ENCODE results near the gene NAGK. TPM values are rescaled to one million over a fixed set of nuclear protein-coding genes. Genes with fewer than 3 reads are reported as not detected.
"Not testable (repeated sequence)": the region's sequence is repeated elsewhere in the genome, so short reads cannot be mapped to it uniquely, and the experiment has no call there.

Gene NAGK
- total RNA-seq, 8 experiments from 2014 or later = 45.0 to 93.8 (median 68.6) TPM

DNA sequence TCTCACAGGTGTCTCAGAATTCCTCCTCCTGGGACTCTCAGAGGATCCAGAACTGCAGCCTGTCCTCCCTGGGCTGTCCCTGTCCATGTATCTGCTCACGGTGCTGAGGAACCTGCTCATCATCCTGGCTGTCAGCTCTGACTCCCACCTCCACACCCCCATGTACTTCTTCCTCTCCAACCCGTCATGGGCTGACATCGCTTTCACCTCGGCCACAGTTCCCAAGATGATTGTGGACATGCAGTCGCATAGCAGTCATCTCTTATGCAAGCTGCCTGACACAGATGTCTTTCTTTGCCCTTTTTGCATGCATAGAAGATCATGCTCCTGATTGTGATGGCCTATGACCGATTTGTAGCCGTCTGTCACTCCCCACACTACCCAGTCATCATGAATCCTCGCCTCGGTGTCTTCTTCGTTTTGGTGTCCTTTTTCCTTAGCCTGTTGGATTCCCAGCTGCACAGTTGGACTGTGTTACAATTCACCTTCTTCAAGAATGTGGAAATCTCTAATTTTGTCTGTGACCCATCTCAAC, 13.2 kb upstream of the NAGK start:
- H3K4me1 ChIP-seq (replicated peaks in 1 of 2); H3K4me3 ChIP-seq; in situ Hi-C loops (cut with MboI; ENCODE audit: low pct_unique_long_range_greater_than_20kb in 2 of 9, low sequenced_read_pairs in 9 of 9, unreplicated experiment in 9 of 9); ATAC-seq (replicated peaks in 6 of 8); H3K27ac ChIP-seq: not testable (repeated sequence)
- 59 to 100% (median 64%) methylated on average over 1 to 8 of the region's 10 CpGs for WGBS, 10 experiments

GRCh38 chr2:71060211-71060610, 8.2 kb upstream of the NAGK start:
- ATAC-seq (replicated peaks in 6 of 8) = no peak
- Histone ChIP-seq H3K27ac (no peak overlapping the region), H3K4me3 (no peak overlapping the region), H3K4me1 (replicated peaks in 1 of 2) (no peaks in the 10 kb centered on the region)
- in situ Hi-C loops (cut with MboI; ENCODE audit: low pct_unique_long_range_greater_than_20kb in 2 of 9, low sequenced_read_pairs in 9 of 9, unreplicated experiment in 9 of 9) = no loop called here
- WGBS, 10 experiments = 0% methylated on average over 1 of the region's 2 CpGs; no CpG with 5 or more reads in 9 of the 10 experiments

GRCh38 chr2:71060871-71061270, 7.6 kb upstream of the NAGK start:
- Histone ChIP-seq H3K4me3 (no peak overlapping the region), H3K27ac (no peak overlapping the region), H3K4me1 (replicated peaks in 1 of 2) (no peaks in the 10 kb centered on the region)
- WGBS, 10 experiments = 0 to 100% (median 60%) methylated on average over 1 to 3 of the region's 3 CpGs; no CpG with 5 or more reads in 4 of the 10 experiments
- in situ Hi-C loops (cut with MboI; ENCODE audit: low pct_unique_long_range_greater_than_20kb in 2 of 9, low sequenced_read_pairs in 9 of 9, unreplicated experiment in 9 of 9) = no loop called here
- ATAC-seq (replicated peaks in 6 of 8) = peak in 2 of 8 experiments; percentile 76 to 85

DNA sequence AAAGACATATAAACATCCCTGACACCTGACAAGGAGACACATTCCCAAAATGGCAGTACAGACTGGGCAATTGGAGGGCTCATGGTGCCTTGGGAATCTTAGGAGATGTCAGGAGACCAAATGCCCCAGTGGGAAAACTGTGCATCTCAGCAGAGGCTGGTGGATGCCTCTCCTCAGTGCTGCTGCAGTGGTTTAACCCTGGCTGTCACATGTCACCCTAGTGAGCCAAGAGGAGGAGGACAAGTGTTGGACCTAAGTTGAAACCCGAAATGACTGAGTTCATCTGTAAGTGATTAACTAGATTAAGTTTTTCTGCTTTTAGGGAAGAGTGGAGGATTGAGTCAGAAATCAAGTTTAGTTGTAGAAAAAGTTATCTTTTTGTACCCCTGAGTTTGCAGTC, 5.2 kb upstream of the NAGK start:
- no peak overlapping the region for H3K4me3 ChIP-seq
- no peak overlapping the region for H3K27ac ChIP-seq
- ATAC-seq (replicated peaks in 6 of 8) = no peak
- WGBS, 10 experiments = 30 to 40% methylated on average over 1 of the region's 1 CpG; no CpG with 5 or more reads in 8 of the 10 experiments
- in situ Hi-C loops (cut with MboI; ENCODE audit: low pct_unique_long_range_greater_than_20kb in 2 of 9, low sequenced_read_pairs in 9 of 9, unreplicated experiment in 9 of 9) = no loop called here
- peaks cover 0 to 5% of the 10 kb centered on the region in 2 donors for H3K4me1 ChIP-seq (replicated peaks in 1 of 2)

DNA sequence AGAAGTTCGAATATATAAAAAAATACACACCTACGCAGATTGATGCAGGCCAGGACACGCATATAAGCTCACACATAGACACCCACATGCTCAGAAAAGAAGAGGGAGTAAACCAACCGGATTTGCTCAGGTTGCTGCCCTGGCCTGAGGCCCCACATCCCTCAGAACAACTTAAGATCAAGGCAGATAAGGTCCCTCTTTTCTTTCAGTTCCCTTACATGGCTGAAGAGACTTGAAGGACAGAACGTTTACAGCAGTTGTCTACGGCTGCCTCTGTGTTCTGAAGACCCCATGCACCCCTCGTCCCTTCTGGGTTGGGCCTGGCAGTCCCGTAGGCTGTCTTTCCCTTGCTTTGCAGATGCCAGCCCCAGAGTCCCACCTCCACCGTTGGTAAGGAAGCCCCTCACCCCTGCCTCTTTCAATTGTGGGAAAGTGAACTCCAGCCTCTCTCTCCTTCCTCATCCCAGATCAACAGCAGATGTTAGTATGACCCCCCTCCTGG, 4.3 kb upstream of the NAGK start:
- no peak for ATAC-seq (replicated peaks in 6 of 8)
- in situ Hi-C loops (cut with MboI; ENCODE audit: low pct_unique_long_range_greater_than_20kb in 2 of 9, low sequenced_read_pairs in 9 of 9, unreplicated experiment in 9 of 9) = no loop called here
- Histone ChIP-seq H3K4me3 (no peak overlapping the region), H3K27ac (no peak overlapping the region), H3K4me1 (replicated peaks in 1 of 2) (peaks cover 0 to 5% of the 10 kb centered on the region in 2 donors)
- 0 to 58% (median 49%) methylated on average over 1 to 6 of the region's 9 CpGs; no CpG with 5 or more reads in 4 of the 10 experiments for WGBS, 10 experiments

DNA sequence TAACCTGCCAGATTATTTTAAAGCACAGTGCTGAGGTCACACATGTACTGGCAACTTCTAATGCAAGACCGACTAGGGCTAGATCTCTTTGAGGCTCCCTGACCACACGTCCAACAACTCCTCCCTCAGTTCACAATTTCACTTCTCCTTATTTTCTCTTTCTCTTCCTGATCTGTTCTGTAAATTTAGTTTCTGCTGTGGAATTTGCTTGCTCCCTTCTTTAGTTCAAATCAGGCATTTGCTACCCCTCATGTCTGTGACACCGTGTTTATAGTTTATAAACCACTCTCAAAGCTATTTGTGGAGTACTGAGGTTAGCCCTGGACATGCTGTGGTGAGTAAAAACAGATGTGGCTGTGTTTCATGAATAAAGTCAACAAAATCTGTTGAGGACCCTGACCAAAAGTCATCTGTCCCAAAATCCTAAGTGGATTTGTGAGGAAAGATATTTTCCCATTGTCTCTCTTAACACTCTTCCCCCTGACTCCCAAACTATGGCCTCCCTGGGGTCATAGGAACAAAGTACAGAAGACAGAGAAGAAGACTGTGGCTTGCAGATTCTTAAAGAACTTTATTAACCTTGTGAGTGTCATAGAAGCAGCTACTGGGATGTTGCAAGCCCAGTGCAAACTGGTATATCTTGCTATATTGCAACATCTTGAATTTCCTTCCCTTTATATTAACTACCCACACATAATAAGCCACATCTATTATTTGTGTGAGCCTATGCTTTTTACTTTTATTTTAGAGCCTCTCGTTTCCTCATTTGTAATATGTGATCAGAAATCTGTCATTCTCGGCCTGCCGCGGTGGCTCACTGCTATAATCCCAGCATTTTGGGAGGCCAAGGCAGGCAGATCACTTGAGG, 3.5 kb upstream of the NAGK start:
- in situ Hi-C loops (cut with MboI; ENCODE audit: low pct_unique_long_range_greater_than_20kb in 2 of 9, low sequenced_read_pairs in 9 of 9, unreplicated experiment in 9 of 9) = no loop called here

DNA sequence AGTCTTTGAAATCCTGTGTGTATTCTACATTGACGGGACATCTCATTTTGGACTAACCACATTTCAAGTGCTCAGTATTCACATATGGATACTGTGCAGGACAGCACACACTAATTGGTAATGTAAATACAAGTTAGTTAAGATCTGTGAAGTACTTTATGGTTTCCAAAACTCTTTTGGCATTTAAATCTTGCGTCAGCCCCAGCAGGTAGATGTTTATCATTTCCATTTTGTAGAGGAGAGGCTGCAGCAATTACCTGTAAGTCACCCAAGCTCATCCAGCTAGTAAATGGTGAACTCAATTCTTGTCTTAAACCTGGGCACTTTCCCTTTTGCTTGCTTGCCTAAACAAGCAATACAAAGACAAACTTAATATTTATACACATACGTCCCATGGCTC, 1.6 kb upstream of the NAGK start:
- Histone ChIP-seq H3K4me3 (no peak overlapping the region), H3K27ac (no peak overlapping the region), H3K4me1 (replicated peaks in 1 of 2) (peaks cover 11 to 19% of the 10 kb centered on the region in 2 donors)
- WGBS, 10 experiments = 81 to 100% (median 100%) methylated on average over 1 to 3 of the region's 3 CpGs; no CpG with 5 or more reads in 1 of the 10 experiments
- ATAC-seq (replicated peaks in 6 of 8) = no peak
- in situ Hi-C loops (cut with MboI; ENCODE audit: low pct_unique_long_range_greater_than_20kb in 2 of 9, low sequenced_read_pairs in 9 of 9, unreplicated experiment in 9 of 9) = no loop called here

More for the DNA sequence above, 3.5 kb upstream of the NAGK start:
- H3K4me1 ChIP-seq (replicated peaks in 1 of 2) = peaks cover 8 to 12% of the 10 kb centered on the region in 2 donors
- WGBS, 10 experiments = 20 to 87% (median 65%) methylated on average over 1 to 7 of the region's 7 CpGs; no CpG with 5 or more reads in 1 of the 10 experiments
- H3K27ac ChIP-seq = no peak overlapping the region
- no peak overlapping the region for H3K4me3 ChIP-seq
- ATAC-seq (replicated peaks in 6 of 8) = no peak

DNA sequence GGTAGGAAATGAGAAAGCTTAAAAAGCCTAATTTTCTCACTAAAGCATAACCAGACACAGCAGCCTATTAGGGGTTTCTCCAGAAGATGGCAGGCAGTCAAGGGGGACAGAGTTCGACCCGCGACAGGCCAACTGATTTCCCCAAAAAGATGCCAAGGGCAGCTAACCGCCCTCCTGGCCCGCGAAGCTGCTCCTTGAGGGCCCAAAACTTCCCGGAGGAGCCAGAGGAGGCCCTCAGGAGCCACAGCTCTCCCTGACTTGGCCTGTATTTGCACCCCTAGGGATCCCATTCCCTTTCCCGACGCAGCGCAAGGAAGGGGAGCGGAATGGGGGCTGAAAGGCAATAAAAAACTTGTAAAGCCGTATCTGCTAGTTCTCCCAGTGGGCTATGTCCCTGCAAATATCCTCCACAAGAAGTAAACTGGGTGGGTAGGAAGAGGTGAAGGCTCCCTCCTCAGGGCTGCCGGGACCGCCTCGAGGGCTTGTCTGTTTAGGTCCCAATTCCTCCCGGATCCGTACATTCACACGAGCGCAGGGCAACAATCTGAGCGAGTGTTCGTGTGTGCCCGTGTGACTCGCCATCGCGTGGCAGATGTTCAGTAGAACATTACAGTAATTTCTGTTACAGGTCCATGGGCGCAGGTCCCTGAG, 756 bp upstream of the NAGK start:
- Histone ChIP-seq H3K27ac (peak overlapping the region; percentile 93 to 96), H3K4me3 (peak overlapping the region; percentile 56 to 89 (median 68)), H3K4me1 (replicated peaks in 1 of 2) (peaks cover 11 to 19% of the 10 kb centered on the region in 2 donors)
- in situ Hi-C loops (cut with MboI; ENCODE audit: low pct_unique_long_range_greater_than_20kb in 2 of 9, low sequenced_read_pairs in 9 of 9, unreplicated experiment in 9 of 9) = no loop called here
- 0 to 17% (median 6%) methylated on average over 2 to 17 of the region's 26 CpGs; no CpG with 5 or more reads in 4 of the 10 experiments for WGBS, 10 experiments
- peak in 6 of 8 experiments; percentile 0 to 37 (median 12) for ATAC-seq (replicated peaks in 6 of 8)

DNA sequence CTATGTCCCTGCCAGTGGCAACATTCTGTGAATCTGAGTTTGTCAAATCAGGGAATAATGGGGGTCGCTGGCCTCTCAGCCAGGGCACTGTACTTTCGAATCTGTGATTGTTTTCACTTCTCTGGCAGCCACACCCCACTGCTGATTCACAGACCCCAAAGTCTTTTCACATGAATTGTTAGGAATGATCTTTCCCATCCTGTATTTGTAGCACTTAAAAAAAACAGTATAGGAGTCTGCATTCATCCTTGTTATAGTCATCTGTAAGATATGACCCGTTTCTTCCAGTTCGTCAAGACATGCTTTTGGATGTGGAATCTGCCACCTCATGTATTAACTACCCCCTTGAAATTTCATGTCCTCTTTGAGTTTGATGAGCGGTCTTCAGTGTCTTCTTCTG, 928 bp downstream of the NAGK start:
- WGBS, 10 experiments = 14 to 82% (median 37%) methylated on average over 2 to 5 of the region's 5 CpGs; no CpG with 5 or more reads in 4 of the 10 experiments
- Histone ChIP-seq H3K27ac (no peak overlapping the region), H3K4me1 (replicated peaks in 1 of 2) (peaks cover 11 to 19% of the 10 kb centered on the region in 2 donors), H3K4me3 (peak overlapping the region; percentile 56 to 89 (median 68))
- no peak for ATAC-seq (replicated peaks in 6 of 8)
- in situ Hi-C loops (cut with MboI; ENCODE audit: low pct_unique_long_range_greater_than_20kb in 2 of 9, low sequenced_read_pairs in 9 of 9, unreplicated experiment in 9 of 9) = no loop called here

DNA sequence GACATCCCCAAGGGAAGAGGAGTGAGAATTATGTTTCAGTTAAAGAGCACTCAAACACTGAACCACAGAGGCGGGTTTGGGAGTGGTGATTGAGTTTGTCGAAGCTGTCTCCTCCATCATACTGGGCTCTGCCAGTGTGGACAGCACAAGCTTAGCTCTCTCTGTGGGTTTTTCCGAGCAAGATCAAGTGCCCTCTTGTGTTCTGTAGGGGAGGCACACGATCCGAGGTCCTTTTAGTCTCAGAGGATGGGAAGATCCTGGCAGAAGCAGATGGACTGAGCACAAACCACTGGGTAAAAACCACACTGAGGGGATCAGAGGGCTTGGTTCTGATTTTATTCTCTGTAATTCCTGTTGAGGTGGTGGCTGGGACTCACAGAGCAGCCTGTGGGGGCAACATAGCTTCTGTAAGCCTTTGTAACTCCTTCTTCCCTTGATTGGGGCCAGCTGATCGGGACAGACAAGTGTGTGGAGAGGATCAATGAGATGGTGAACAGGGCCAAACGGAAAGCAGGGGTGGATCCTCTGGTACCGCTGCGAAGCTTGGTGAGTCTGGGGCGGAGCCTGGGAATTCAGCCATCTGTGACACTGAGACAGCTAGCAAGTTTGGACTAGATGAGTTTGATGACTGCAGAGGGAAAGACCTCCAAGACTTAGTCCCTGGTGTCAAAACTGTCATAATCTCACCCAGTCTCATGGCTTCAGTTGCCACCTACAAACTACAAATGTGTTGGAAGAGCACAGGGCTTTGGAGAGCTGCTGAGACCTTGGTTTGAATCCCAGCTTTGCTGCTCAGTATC, 2.0 kb downstream of the NAGK start:
- Histone ChIP-seq H3K27ac (no peak overlapping the region), H3K4me3 (peak overlapping the region in 3 of 5 donors; percentile 68 to 89 (median 73)), H3K4me1 (replicated peaks in 1 of 2) (peaks cover 11 to 19% of the 10 kb centered on the region in 2 donors)
- ATAC-seq (replicated peaks in 6 of 8) = peak in 2 of 8 experiments; percentile 3 to 4
- WGBS, 10 experiments = 23 to 60% (median 51%) methylated on average over 2 to 8 of the region's 10 CpGs; no CpG with 5 or more reads in 4 of the 10 experiments
- in situ Hi-C loops (cut with MboI; ENCODE audit: low pct_unique_long_range_greater_than_20kb in 2 of 9, low sequenced_read_pairs in 9 of 9, unreplicated experiment in 9 of 9) = no loop called here

DNA sequence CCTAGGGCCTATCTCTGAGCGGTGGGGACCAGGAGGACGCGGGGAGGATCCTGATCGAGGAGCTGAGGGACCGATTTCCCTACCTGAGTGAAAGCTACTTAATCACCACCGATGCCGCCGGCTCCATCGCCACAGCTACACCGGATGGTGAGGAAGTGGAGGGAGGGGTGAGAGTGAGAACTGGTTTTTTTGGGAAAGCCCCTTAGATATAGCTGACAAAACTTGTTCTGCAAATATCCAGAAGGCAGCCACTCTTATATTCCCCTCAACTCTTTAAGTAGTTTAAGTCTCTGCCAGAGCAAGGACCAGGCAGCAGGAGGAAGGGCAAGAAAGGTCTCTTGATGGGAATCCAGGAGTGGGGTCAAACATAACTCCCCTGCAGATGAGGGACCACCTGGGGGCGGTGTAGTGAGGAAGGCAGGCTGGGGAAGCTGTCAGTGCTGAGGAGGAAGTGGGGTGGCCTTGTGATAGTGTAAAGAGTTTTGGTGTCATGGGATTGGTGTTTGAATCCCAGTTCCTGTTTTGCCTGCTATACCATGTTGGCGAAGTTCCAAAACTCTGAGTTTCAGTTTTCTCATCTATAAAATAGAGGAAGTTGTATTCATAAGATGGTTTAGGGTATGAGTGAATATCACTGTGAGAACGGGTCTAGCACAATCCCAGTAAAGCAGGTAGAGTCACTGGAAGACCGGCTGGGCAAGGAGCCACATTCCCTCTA, 3.4 kb downstream of the NAGK start:
- Histone ChIP-seq H3K4me1 (replicated peaks in 1 of 2) (peaks cover 11 to 19% of the 10 kb centered on the region in 2 donors), H3K4me3 (no peak overlapping the region), H3K27ac (no peak overlapping the region)
- no peak for ATAC-seq (replicated peaks in 6 of 8)
- WGBS, 10 experiments = 55 to 100% (median 84%) methylated on average over 1 to 5 of the region's 14 CpGs; no CpG with 5 or more reads in 4 of the 10 experiments
- in situ Hi-C loops (cut with MboI; ENCODE audit: low pct_unique_long_range_greater_than_20kb in 2 of 9, low sequenced_read_pairs in 9 of 9, unreplicated experiment in 9 of 9) = no loop called here

DNA sequence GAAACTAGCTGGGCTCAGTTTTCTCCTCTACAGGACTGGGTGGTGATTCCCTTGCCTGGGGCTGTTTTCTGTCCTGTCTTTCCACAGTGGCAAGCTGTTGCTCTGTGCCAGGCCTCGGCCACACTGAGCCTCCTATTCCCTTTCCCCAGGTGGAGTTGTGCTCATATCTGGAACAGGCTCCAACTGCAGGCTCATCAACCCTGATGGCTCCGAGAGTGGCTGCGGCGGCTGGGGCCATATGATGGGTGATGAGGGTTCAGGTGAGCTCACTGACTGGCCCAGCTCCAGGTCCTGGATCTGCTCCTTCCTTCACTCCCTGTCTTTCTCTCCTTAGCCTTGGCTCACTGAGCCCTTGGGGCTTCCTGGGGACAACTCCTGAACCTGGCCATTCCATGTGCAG, 4.0 kb downstream of the NAGK start:
- Histone ChIP-seq H3K4me3 (no peak overlapping the region), H3K27ac (no peak overlapping the region), H3K4me1 (replicated peaks in 1 of 2) (peaks cover 11 to 14% of the 10 kb centered on the region in 2 donors)
- in situ Hi-C loops (cut with MboI; ENCODE audit: low pct_unique_long_range_greater_than_20kb in 2 of 9, low sequenced_read_pairs in 9 of 9, unreplicated experiment in 9 of 9) = no loop called here
- WGBS, 10 experiments = 92 to 100% methylated on average over 1 to 2 of the region's 4 CpGs; no CpG with 5 or more reads in 8 of the 10 experiments
- no peak for ATAC-seq (replicated peaks in 6 of 8)

Measured in motor neuron (in vitro differentiated cells).